Stimulated activated CD8-positive, alpha-beta memory T cell treated with anti-CD3 and anti-CD28 coated beads, Interleukin-7, amount 100 ng/mL, for 48 hours (primary cell): ENCODE results near the gene SLC6A9.

Experiments used
- DNase-seq, 2 donors: peaks; one replicate each; pipeline ENCODE4 v3.0.0-alpha.2; 2020; ENCODE audit warnings: low read depth in 1 of 2; ENCODE audit errors: extremely low read depth in 1 of 2

SLC6A9 gene

GRCh38 chr1:43986712-43987111 is 44.5 kb downstream of the SLC6A9 start:
- no peak for DNase-seq

GRCh38 chr1:43985984-43986595 is 45.2 kb downstream of the SLC6A9 start:
- no peak for DNase-seq

- DNase-seq: no peak
These were observed 46.4 kb downstream of the SLC6A9 start for GRCh38 chr1:43984855-43985254.

- no peak for DNase-seq
These were observed 47.9 kb downstream of the SLC6A9 start for GRCh38 chr1:43983253-43983899.

GRCh38 chr1:43982808-43983207 is 48.5 kb downstream of the SLC6A9 start:
- DNase-seq: no peak

- no peak for DNase-seq
These were observed 49.0 kb downstream of the SLC6A9 start for GRCh38 chr1:43982241-43982640.

- DNase-seq: no peak
These were observed 49.6 kb downstream of the SLC6A9 start for GRCh38 chr1:43981636-43982035.

GRCh38 chr1:43981135-43981491 is 50.1 kb downstream of the SLC6A9 start:
- DNase-seq: no peak

GRCh38 chr1:43980255-43981134 is 50.8 kb downstream of the SLC6A9 start:
- no peak for DNase-seq

GRCh38 chr1:43979528-43980254 is 51.6 kb downstream of the SLC6A9 start:
- no peak for DNase-seq

- no peak for DNase-seq
These were observed 52.1 kb downstream of the SLC6A9 start for GRCh38 chr1:43979261-43979527.

- DNase-seq: no peak
These were observed 52.6 kb downstream of the SLC6A9 start, which contains the start of gene B4GALT2 for GRCh38 chr1:43978551-43979260. Gene B4GALT2, plus strand, starts transcription at chr1:43979210. Its CDS starts 1,951 bp downstream, at chr1:43981161.

- no peak for DNase-seq
These were observed 53.1 kb downstream of the SLC6A9 start for GRCh38 chr1:43978264-43978550.

- DNase-seq: no peak
These were observed 53.6 kb downstream of the SLC6A9 start for GRCh38 chr1:43977376-43978263.

GRCh38 chr1:43976890-43977289 is 54.4 kb downstream of the SLC6A9 start:
- DNase-seq: no peak

- DNase-seq: no peak
These were observed 55.2 kb downstream of the SLC6A9 start for GRCh38 chr1:43976045-43976444.

- no peak for DNase-seq
These were observed 55.9 kb downstream of the SLC6A9 start for GRCh38 chr1:43975249-43975961.

GRCh38 chr1:43974443-43975248 is 56.6 kb downstream of the SLC6A9 start, which contains the start of gene ATP6V0B:
Gene ATP6V0B, plus strand, starts transcription at chr1:43974960. Its CDS starts 81 bp downstream, at chr1:43975041.
- DNase-seq: peak; percentile 94
